Measurements from ENCODE around the gene PARD3. TPM values are rescaled to one million over a fixed set of nuclear protein-coding genes. Genes with fewer than 3 reads are reported as not detected.

PARD3 gene
- total RNA-seq, 2 experiments from 2014 or later, result 3.6 to 4.0 TPM

- peaks cover 35% of the 10 kb centered on the region for H3K27me3 Mint-ChIP-seq (ENCODE audit: low read depth)
- DNase-seq, result no peak
- CTCF ChIA-PET, result interaction anchor here (0.5 kb wide), 1 partner anchor 120 kb away, joined by 5 read pairs; no protein-coding TSS in a partner anchor
- no peak overlapping the region for H3K27ac Mint-ChIP-seq
- H3K4me1 Mint-ChIP-seq (ENCODE audit: low read depth), result peaks cover 6% of the 10 kb centered on the region
- no peak overlapping the region for H3K4me3 Mint-ChIP-seq
- intact Hi-C loops (cut with micrococcal nuclease), result loop anchor here (10.0 kb wide), 2 partner anchors 267 to 377 kb away; no protein-coding TSS in a partner anchor
- no peaks in the 10 kb centered on the region for H3K9me3 Mint-ChIP-seq
- no peaks in the 10 kb centered on the region for H3K36me3 Mint-ChIP-seq (ENCODE audit: low read depth)
Observed at GRCh38 chr10:34817586-34817985, 2.5 kb upstream of the PARD3 start.

GRCh38 chr10:34817054-34817453 is 2.0 kb upstream of the PARD3 start:
- H3K4me1 Mint-ChIP-seq (ENCODE audit: low read depth), result peaks cover 6% of the 10 kb centered on the region
- CTCF ChIA-PET, result interaction anchor here (0.6 kb wide), 1 partner anchor 46 kb away, joined by 3 read pairs; no protein-coding TSS in a partner anchor
- H3K9me3 Mint-ChIP-seq, result no peaks in the 10 kb centered on the region
- DNase-seq, result no peak
- no peak overlapping the region for H3K4me3 Mint-ChIP-seq
- H3K27ac Mint-ChIP-seq, result no peak overlapping the region
- H3K36me3 Mint-ChIP-seq (ENCODE audit: low read depth), result no peaks in the 10 kb centered on the region
- intact Hi-C loops (cut with micrococcal nuclease), result loop anchor here (10.0 kb wide), 2 partner anchors 268 to 378 kb away; no protein-coding TSS in a partner anchor
- H3K27me3 Mint-ChIP-seq (ENCODE audit: low read depth), result peaks cover 38% of the 10 kb centered on the region

- Mint-ChIP-seq H3K4me1 (ENCODE audit: low read depth) (peaks cover 6% of the 10 kb centered on the region), H3K9me3 (no peaks in the 10 kb centered on the region), H3K4me3 (peak overlapping the region; percentile 16), H3K27me3 (ENCODE audit: low read depth) (peaks cover 43% of the 10 kb centered on the region), H3K36me3 (ENCODE audit: low read depth) (no peaks in the 10 kb centered on the region), H3K27ac (no peak overlapping the region)
- intact Hi-C loops (cut with micrococcal nuclease), result loop anchor here (10.0 kb wide), 2 partner anchors 268 to 378 kb away; no protein-coding TSS in a partner anchor
- DNase-seq, result no peak
- CTCF ChIA-PET, result interaction anchor here (0.6 kb wide), 1 partner anchor 46 kb away, joined by 3 read pairs; no protein-coding TSS in a partner anchor
Observed at GRCh38 chr10:34816501-34817002, 1.5 kb upstream of the PARD3 start.

- no peak overlapping the region for H3K27ac Mint-ChIP-seq
- no peaks in the 10 kb centered on the region for H3K36me3 Mint-ChIP-seq (ENCODE audit: low read depth)
- H3K4me3 Mint-ChIP-seq, result peak overlapping the region; percentile 58
- CTCF ChIA-PET, result no interaction called here
- intact Hi-C loops (cut with micrococcal nuclease), result loop anchor here (10.0 kb wide), 2 partner anchors 269 to 379 kb away; no protein-coding TSS in a partner anchor
- no peaks in the 10 kb centered on the region for H3K9me3 Mint-ChIP-seq
- no peak for DNase-seq
- peaks cover 48% of the 10 kb centered on the region for H3K27me3 Mint-ChIP-seq (ENCODE audit: low read depth)
- H3K4me1 Mint-ChIP-seq (ENCODE audit: low read depth), result peaks cover 6% of the 10 kb centered on the region
Observed at GRCh38 chr10:34816085-34816496, 995 bp upstream of the PARD3 start.

GRCh38 chr10:34814913-34815184 is 247 bp downstream of the PARD3 start:
- Mint-ChIP-seq H3K27me3 (ENCODE audit: low read depth) (peaks cover 52% of the 10 kb centered on the region), H3K9me3 (no peaks in the 10 kb centered on the region), H3K4me1 (ENCODE audit: low read depth) (peaks cover 8% of the 10 kb centered on the region), H3K4me3 (no peak overlapping the region), H3K27ac (no peak overlapping the region), H3K36me3 (ENCODE audit: low read depth) (no peaks in the 10 kb centered on the region)
- intact Hi-C loops (cut with micrococcal nuclease), result loop anchor here (10.0 kb wide), 2 partner anchors 270 to 380 kb away; no protein-coding TSS in a partner anchor
- DNase-seq, result no peak
- CTCF ChIA-PET, result no interaction called here

GRCh38 chr10:34814223-34814912 is 728 bp downstream of the PARD3 start:
- H3K27me3 Mint-ChIP-seq (ENCODE audit: low read depth), result peaks cover 54% of the 10 kb centered on the region
- H3K9me3 Mint-ChIP-seq, result no peaks in the 10 kb centered on the region
- peak overlapping the region; percentile 59 for H3K4me3 Mint-ChIP-seq
- CTCF ChIA-PET, result interaction anchor here (0.6 kb wide), 1 partner anchor 124 kb away, joined by 4 read pairs; no protein-coding TSS in a partner anchor
- H3K4me1 Mint-ChIP-seq (ENCODE audit: low read depth), result peaks cover 11% of the 10 kb centered on the region
- no peak for DNase-seq
- H3K36me3 Mint-ChIP-seq (ENCODE audit: low read depth), result no peaks in the 10 kb centered on the region
- no peak overlapping the region for H3K27ac Mint-ChIP-seq
- intact Hi-C loops (cut with micrococcal nuclease), result loop anchor here (10.0 kb wide), 2 partner anchors 270 to 380 kb away; no protein-coding TSS in a partner anchor

- H3K4me1 Mint-ChIP-seq (ENCODE audit: low read depth), result peaks cover 15% of the 10 kb centered on the region
- no peak for DNase-seq
- no peaks in the 10 kb centered on the region for H3K9me3 Mint-ChIP-seq
- H3K27ac Mint-ChIP-seq, result no peak overlapping the region
- CTCF ChIA-PET, result interaction anchor here (0.6 kb wide), 1 partner anchor 124 kb away, joined by 4 read pairs; no protein-coding TSS in a partner anchor
- H3K4me3 Mint-ChIP-seq, result peak overlapping the region; percentile 59
- H3K27me3 Mint-ChIP-seq (ENCODE audit: low read depth), result peaks cover 59% of the 10 kb centered on the region
- no peaks in the 10 kb centered on the region for H3K36me3 Mint-ChIP-seq (ENCODE audit: low read depth)
- intact Hi-C loops (cut with micrococcal nuclease), result loop anchor here (10.0 kb wide), 2 partner anchors 271 to 381 kb away; no protein-coding TSS in a partner anchor
Observed at GRCh38 chr10:34813626-34814222, 1.4 kb downstream of the PARD3 start.

GRCh38 chr10:34812771-34813170 is 2.3 kb downstream of the PARD3 start:
- no peaks in the 10 kb centered on the region for H3K36me3 Mint-ChIP-seq (ENCODE audit: low read depth)
- peaks cover 65% of the 10 kb centered on the region for H3K27me3 Mint-ChIP-seq (ENCODE audit: low read depth)
- no peak overlapping the region for H3K27ac Mint-ChIP-seq
- DNase-seq, result no peak
- peaks cover 16% of the 10 kb centered on the region for H3K4me1 Mint-ChIP-seq (ENCODE audit: low read depth)
- no peaks in the 10 kb centered on the region for H3K9me3 Mint-ChIP-seq
- H3K4me3 Mint-ChIP-seq, result no peak overlapping the region
- intact Hi-C loops (cut with micrococcal nuclease), result loop anchor here (10.0 kb wide), 2 partner anchors 272 to 382 kb away; no protein-coding TSS in a partner anchor
- CTCF ChIA-PET, result no interaction called here

- Mint-ChIP-seq H3K4me3 (no peak overlapping the region), H3K9me3 (no peaks in the 10 kb centered on the region), H3K36me3 (ENCODE audit: low read depth) (no peaks in the 10 kb centered on the region), H3K27ac (no peak overlapping the region), H3K27me3 (ENCODE audit: low read depth) (peaks cover 59% of the 10 kb centered on the region), H3K4me1 (ENCODE audit: low read depth) (peaks cover 16% of the 10 kb centered on the region)
- CTCF ChIA-PET, result no interaction called here
- no peak for DNase-seq
- intact Hi-C loops (cut with micrococcal nuclease), result loop anchor here (10.0 kb wide), 2 partner anchors 273 to 383 kb away; no protein-coding TSS in a partner anchor
Observed at GRCh38 chr10:34811968-34812514, 3.1 kb downstream of the PARD3 start.

GRCh38 chr10:34811126-34811967 is 3.7 kb downstream of the PARD3 start:
- H3K9me3 Mint-ChIP-seq, result no peaks in the 10 kb centered on the region
- peaks cover 14% of the 10 kb centered on the region for H3K4me1 Mint-ChIP-seq (ENCODE audit: low read depth)
- H3K36me3 Mint-ChIP-seq (ENCODE audit: low read depth), result no peaks in the 10 kb centered on the region
- no peak overlapping the region for H3K27ac Mint-ChIP-seq
- peaks cover 54% of the 10 kb centered on the region for H3K27me3 Mint-ChIP-seq (ENCODE audit: low read depth)
- DNase-seq, result no peak
- intact Hi-C loops (cut with micrococcal nuclease), result loop anchor here (10.0 kb wide), 2 partner anchors 273 to 383 kb away; no protein-coding TSS in a partner anchor
- no peak overlapping the region for H3K4me3 Mint-ChIP-seq
- CTCF ChIA-PET, result no interaction called here

GRCh38 chr10:34809796-34810195 is 5.3 kb downstream of the PARD3 start:
- CTCF ChIA-PET, result interaction anchor here (0.6 kb wide), 2 partner anchors 362 to 430 kb away, joined by 3 read pairs; no protein-coding TSS in a partner anchor
- DNase-seq, result no peak
- intact Hi-C loops (cut with micrococcal nuclease), result loop anchor here (10.0 kb wide), 2 partner anchors 275 to 385 kb away; no protein-coding TSS in a partner anchor

More at GRCh38 chr10:34809796-34810195, 5.3 kb downstream of the PARD3 start:
- H3K27ac Mint-ChIP-seq, result no peak overlapping the region
- H3K27me3 Mint-ChIP-seq (ENCODE audit: low read depth), result peaks cover 45% of the 10 kb centered on the region
- no peaks in the 10 kb centered on the region for H3K36me3 Mint-ChIP-seq (ENCODE audit: low read depth)
- H3K9me3 Mint-ChIP-seq, result no peaks in the 10 kb centered on the region
- no peak overlapping the region for H3K4me3 Mint-ChIP-seq
- H3K4me1 Mint-ChIP-seq (ENCODE audit: low read depth), result peaks cover 10% of the 10 kb centered on the region

Measured in activated naive CD4-positive, alpha-beta T cell treated with anti-CD3 and anti-CD28 coated beads for 36 hours (primary cell).